Neuronal stem cell (in vitro differentiated cells): Measurements from ENCODE around the gene CIITA.

ENCODE experiments used
- DNase-seq: peaks from one replicate; pipeline ENCODE4 v3.0.0-alpha.2; 2013; ENCODE audit warnings: low spot score
- H2AFZ ChIP-seq: one replicate; pipeline ENCODE4 v1.6.1; 2013; ENCODE audit warnings: mild to moderate bottlenecking, low read length, inconsistent platforms
- H2AK5ac ChIP-seq: 2 replicates; pipeline ENCODE4 v1.6.1; 2013; ENCODE audit warnings: low read depth, mild to moderate bottlenecking, inconsistent platforms, low read length, moderate library complexity, mixed read lengths
- H2BK120ac ChIP-seq: 2 replicates; pipeline ENCODE4 v1.6.1; 2013; ENCODE audit warnings: low read depth, mild to moderate bottlenecking, inconsistent platforms, low read length, moderate library complexity, mixed read lengths
- H2BK12ac ChIP-seq: one replicate; pipeline ENCODE4 v1.6.1; 2013; ENCODE audit warnings: low read length, inconsistent platforms
- H2BK15ac ChIP-seq: 2 replicates; pipeline ENCODE4 v1.6.1; 2013; ENCODE audit warnings: mild to moderate bottlenecking, low read length, inconsistent platforms, mixed read lengths
- H2BK5ac ChIP-seq: one replicate; pipeline ENCODE4 v1.6.1; 2013; ENCODE audit warnings: inconsistent platforms, mild to moderate bottlenecking, low read length, moderate library complexity
- H3K14ac ChIP-seq: one replicate; pipeline ENCODE4 v1.6.1; 2013; ENCODE audit warnings: low read length, inconsistent platforms
- H3K18ac ChIP-seq: 2 replicates; pipeline ENCODE4 v1.6.1; 2013; ENCODE audit warnings: low read length, inconsistent platforms
- H3K23ac ChIP-seq: 2 replicates; pipeline ENCODE4 v1.6.1; 2013; ENCODE audit warnings: low read depth, mild to moderate bottlenecking, mixed read lengths, low read length, inconsistent platforms; ENCODE audit not compliant: poor library complexity
- H3K27ac ChIP-seq: replicated peaks from 3 replicates; pipeline ENCODE4 v1.5.1; 2013; ENCODE audit warnings: low read length, inconsistent platforms
- H3K27me3 ChIP-seq, 3 experiments: 2 replicates each; pipeline ENCODE4 v1.6.1; 2013; ENCODE audit warnings: low read length in 3 of 3, mild to moderate bottlenecking in 2 of 3, inconsistent platforms in 1 of 3, low read depth in 1 of 3, mixed read lengths in 1 of 3, moderate library complexity in 1 of 3; ENCODE audit not compliant: control insufficient read depth in 3 of 3, insufficient read depth in 3 of 3
- H3K36me3 ChIP-seq, 2 donors: replicated peaks in 1 of 2; 2 replicates each; pipeline ENCODE4 v1.6.1; 2013; ENCODE audit warnings: low read length in 2 of 2; ENCODE audit not compliant: control insufficient read depth in 2 of 2, insufficient read depth in 2 of 2
- H3K4ac ChIP-seq: 2 replicates; pipeline ENCODE4 v1.6.1; 2013; ENCODE audit warnings: inconsistent platforms, mild to moderate bottlenecking, low read length, moderate library complexity
- H3K4me1 ChIP-seq, 2 donors: 1 replicate in 1 of 2; 2 replicates in 1 of 2; pipeline ENCODE4 v1.6.1; 2013; ENCODE audit warnings: low read length in 2 of 2, low read depth in 1 of 2; ENCODE audit not compliant: control insufficient read depth in 2 of 2, insufficient read depth in 1 of 2
- H3K4me2 ChIP-seq: one replicate; pipeline ENCODE4 v1.6.1; 2013; ENCODE audit warnings: mild to moderate bottlenecking, low read length, inconsistent platforms; ENCODE audit not compliant: insufficient read depth, poor library complexity, severe bottlenecking
- H3K4me3 ChIP-seq, 2 donors: 2 replicates each; pipeline ENCODE4 v1.5.1; 2013; ENCODE audit warnings: low read length in 2 of 2, mild to moderate bottlenecking in 2 of 2, inconsistent platforms in 1 of 2, moderate library complexity in 1 of 2
- H3K79me1 ChIP-seq: one replicate; pipeline ENCODE4 v1.6.1; 2013; ENCODE audit warnings: low read depth, mild to moderate bottlenecking, inconsistent platforms, low read length, moderate library complexity
- H3K9ac ChIP-seq: one replicate; pipeline ENCODE4 v1.6.1; 2013; ENCODE audit warnings: mild to moderate bottlenecking, low read depth, low read length, inconsistent platforms; ENCODE audit not compliant: poor library complexity
- H3K9me3 ChIP-seq, 2 donors: replicated peaks in 1 of 2; 2 replicates each; pipeline versions ENCODE3 to v1.6.1; 2013; ENCODE audit warnings: low read length in 2 of 2, mild to moderate bottlenecking in 2 of 2, inconsistent platforms in 1 of 2, low read depth in 1 of 2, mixed read lengths in 1 of 2, moderate library complexity in 1 of 2; ENCODE audit not compliant: control insufficient read depth in 2 of 2, insufficient read depth in 1 of 2
- H4K8ac ChIP-seq: one replicate; pipeline ENCODE4 v1.6.1; 2013; ENCODE audit warnings: low read depth, mild to moderate bottlenecking, inconsistent platforms, low read length, moderate library complexity
- H4K91ac ChIP-seq: one replicate; pipeline ENCODE4 v1.6.1; 2013; ENCODE audit warnings: low read length, low read depth, mild to moderate bottlenecking, inconsistent platforms; ENCODE audit not compliant: poor library complexity
- WGBS, 2 donors: extraction: QIAGEN DNeasy Blood & Tissue Kit; methylation state at CpG; one replicate each; pipeline ENCODE4 v1.1.7; 2013; ENCODE audit warnings: missing lambda C conversion rate in 2 of 2, mixed read lengths in 1 of 2; ENCODE audit not compliant: insufficient read length in 2 of 2, insufficient replicate concordance in 1 of 2; ENCODE audit errors: extremely low coverage in 2 of 2; 5-methylcytosine and 5-hydroxymethylcytosine counted together

The CIITA gene

DNA sequence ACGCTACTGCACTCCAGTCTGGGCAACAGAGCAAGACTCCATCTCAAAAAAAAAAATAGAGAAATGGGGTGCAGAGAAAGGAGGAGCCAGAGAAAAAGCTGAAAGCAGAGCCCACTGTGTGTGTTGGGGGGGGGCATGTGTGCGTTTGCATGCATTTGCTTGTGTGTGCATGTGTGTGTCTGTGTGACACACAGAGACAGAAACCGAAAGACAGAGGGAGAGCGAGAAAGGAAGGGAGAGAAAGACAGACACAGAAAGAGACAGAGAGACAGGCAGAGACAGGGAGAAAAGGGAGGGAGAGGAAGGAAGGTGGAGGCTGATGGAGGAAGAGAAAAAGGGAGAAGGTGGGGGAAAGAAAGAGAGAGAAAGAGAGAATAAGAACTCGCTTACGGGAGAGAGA lies 9.8 kb upstream of the CIITA start:
- H2AK5ac ChIP-seq, result no peak overlapping the region
- no peaks in the 10 kb centered on the region for H3K36me3 ChIP-seq
- no peaks in the 10 kb centered on the region for H3K79me1 ChIP-seq
- no peaks in the 10 kb centered on the region for H3K9me3 ChIP-seq
- H3K14ac ChIP-seq, result no peak overlapping the region
- H2AFZ ChIP-seq, result no peak overlapping the region
- no peak overlapping the region for H2BK15ac ChIP-seq
- H3K27ac ChIP-seq, result no peak overlapping the region
- no peak overlapping the region for H3K18ac ChIP-seq
- DNase-seq, result no peak
- no peak overlapping the region for H2BK120ac ChIP-seq
- H2BK12ac ChIP-seq, result no peak overlapping the region
- no peaks in the 10 kb centered on the region for H3K4me1 ChIP-seq
- H3K4ac ChIP-seq, result no peak overlapping the region
- peaks cover 0 to 14% (median 0%) of the 10 kb centered on the region in 3 experiments for H3K27me3 ChIP-seq
- no peak overlapping the region for H4K91ac ChIP-seq
- H2BK5ac ChIP-seq, result no peak overlapping the region
- H3K23ac ChIP-seq, result no peak overlapping the region
- H3K4me3 ChIP-seq, result no peak overlapping the region
- WGBS, 2 donors, result no CpG with 5 or more reads among the region's 6 CpGs
- H4K8ac ChIP-seq, result no peak overlapping the region
- no peak overlapping the region for H3K9ac ChIP-seq
- H3K4me2 ChIP-seq, result no peak overlapping the region

DNA sequence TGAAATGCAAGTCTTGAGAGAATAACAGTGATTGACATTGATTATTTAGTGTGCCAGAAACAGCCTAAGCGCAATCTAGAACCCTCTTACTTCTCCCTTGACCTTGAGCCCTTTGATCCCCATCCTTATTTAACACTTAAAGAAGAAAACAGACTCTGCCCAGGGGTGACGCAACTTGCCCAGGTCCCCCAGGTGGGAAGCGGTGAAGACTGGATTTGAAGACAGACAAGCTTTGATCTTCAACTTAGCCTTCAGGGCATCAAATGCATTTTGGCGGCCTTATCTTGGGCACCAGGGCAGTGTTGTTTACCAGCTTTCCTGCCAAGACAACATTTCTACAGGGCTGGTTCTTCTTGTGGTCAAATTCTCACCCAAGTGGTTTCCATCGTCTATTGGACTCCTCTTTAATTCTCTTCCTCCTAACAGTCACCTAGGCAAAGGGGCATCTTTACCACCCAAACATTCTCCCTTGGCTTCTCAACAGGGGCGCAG lies 8.9 kb upstream of the CIITA start:
- Histone ChIP-seq H2BK15ac (no peak overlapping the region), H2AK5ac (no peak overlapping the region), H3K14ac (no peak overlapping the region), H3K4me3 (no peak overlapping the region), H4K8ac (no peak overlapping the region), H3K4me2 (no peak overlapping the region), H2BK12ac (no peak overlapping the region), H2BK120ac (no peak overlapping the region), H3K4me1 (no peaks in the 10 kb centered on the region), H3K27ac (no peak overlapping the region), H3K9me3 (no peaks in the 10 kb centered on the region), H3K18ac (peak overlapping the region; percentile 61), H3K23ac (no peak overlapping the region), H2BK5ac (no peak overlapping the region), H4K91ac (no peak overlapping the region), H3K4ac (no peak overlapping the region), H3K36me3 (no peaks in the 10 kb centered on the region), H3K9ac (no peak overlapping the region), H3K27me3 (peaks cover 0 to 9% (median 0%) of the 10 kb centered on the region in 3 experiments), H2AFZ (no peak overlapping the region), H3K79me1 (no peaks in the 10 kb centered on the region)
- no peak for DNase-seq
- no CpG with 5 or more reads among the region's 6 CpGs for WGBS, 2 donors

DNA sequence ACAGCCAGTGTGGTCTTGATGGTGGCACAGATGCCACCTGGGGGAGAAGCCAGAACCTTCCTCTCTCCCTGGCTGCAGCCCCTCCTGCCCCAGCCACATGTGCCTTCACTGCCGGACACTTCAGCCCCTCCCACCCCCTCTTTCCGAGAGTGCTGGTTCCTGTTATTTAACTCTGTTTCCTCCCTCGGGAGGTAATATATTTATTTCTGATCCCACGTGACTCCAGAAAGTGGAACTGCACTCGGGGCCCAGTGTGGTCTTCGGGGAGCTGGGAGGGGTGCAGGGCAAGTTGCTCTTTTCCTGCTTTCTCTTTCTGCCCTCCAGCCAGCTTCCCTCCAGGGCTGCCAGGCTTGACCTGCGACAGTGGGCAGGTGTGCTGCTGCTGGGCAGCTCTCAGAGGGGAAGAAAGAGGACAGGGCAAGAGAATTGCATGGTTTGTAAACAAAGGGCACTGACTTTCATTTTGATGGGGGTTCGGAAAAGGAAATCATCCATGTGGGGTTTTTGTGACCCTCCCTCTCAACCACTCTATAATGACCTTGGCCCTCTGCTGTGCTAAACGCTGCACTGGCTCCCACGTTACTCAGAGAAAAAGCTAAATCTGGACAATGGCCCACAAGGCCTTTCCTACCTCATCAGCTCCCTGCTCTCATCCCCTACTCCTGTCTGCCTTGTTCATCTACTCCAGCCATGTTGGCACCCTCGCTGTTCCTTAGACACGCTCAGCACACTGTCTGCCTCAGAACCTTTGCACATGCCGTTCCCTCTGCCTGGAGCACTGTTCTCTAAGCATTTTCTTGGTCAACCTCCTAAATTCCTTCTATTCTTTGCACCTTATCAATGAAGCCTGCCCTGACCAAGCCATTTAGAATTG lies 8.2 kb upstream of the CIITA start:
- Histone ChIP-seq H3K4ac (no peak overlapping the region), H2BK15ac (no peak overlapping the region), H2AK5ac (no peak overlapping the region), H4K8ac (no peak overlapping the region), H3K79me1 (no peaks in the 10 kb centered on the region), H3K36me3 (no peaks in the 10 kb centered on the region), H3K4me1 (no peaks in the 10 kb centered on the region), H3K23ac (no peak overlapping the region), H3K27me3 (peaks cover 0 to 9% (median 0%) of the 10 kb centered on the region in 3 experiments), H3K18ac (peak overlapping the region; percentile 61), H2BK120ac (no peak overlapping the region), H3K9me3 (no peaks in the 10 kb centered on the region), H3K4me2 (no peak overlapping the region), H2AFZ (no peak overlapping the region), H2BK12ac (no peak overlapping the region), H3K27ac (no peak overlapping the region), H3K9ac (no peak overlapping the region), H2BK5ac (no peak overlapping the region), H3K14ac (no peak overlapping the region), H4K91ac (no peak overlapping the region), H3K4me3 (no peak overlapping the region)
- DNase-seq, result no peak
- WGBS, 2 donors, result no CpG with 5 or more reads among the region's 13 CpGs

DNA sequence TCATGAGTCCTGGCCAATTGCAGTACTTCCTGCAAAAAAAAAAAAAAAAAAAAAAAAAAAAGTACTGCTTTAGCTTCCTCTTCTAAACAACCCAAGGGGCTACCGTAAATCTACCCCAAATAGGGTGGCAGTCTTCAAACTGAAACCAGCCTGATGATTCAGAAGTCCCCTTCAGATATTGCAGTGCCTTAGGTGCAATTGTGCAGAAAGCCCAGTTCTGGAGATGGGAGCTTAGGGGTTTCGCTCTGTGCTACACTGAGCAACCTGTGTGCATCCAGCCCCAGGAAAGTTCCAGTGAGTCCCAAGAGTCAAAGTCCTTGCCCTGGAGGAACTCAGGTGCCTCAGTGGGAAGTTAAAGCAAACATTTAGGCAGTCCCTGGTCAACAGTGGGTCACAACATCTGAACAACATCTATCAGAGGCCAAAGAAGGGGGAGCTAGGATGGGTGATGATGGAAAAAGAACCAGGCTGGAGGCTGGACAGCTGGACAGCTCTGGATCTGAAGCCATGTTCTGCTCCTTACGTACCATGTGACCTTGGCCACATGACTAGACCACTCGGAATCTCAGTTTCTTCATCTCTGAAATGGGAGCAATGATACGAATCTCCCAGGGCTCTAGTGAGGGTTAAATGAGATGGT lies 6.7 kb upstream of the CIITA start:
- Histone ChIP-seq H2BK5ac (no peak overlapping the region), H2BK15ac (no peak overlapping the region), H3K27me3 (peaks cover 0 to 9% (median 0%) of the 10 kb centered on the region in 3 experiments), H3K4me3 (no peak overlapping the region), H2AFZ (no peak overlapping the region), H2AK5ac (no peak overlapping the region), H3K23ac (no peak overlapping the region), H3K14ac (no peak overlapping the region), H3K4ac (no peak overlapping the region), H3K18ac (no peak overlapping the region), H3K36me3 (no peaks in the 10 kb centered on the region), H4K8ac (no peak overlapping the region), H3K27ac (no peak overlapping the region), H3K4me2 (no peak overlapping the region), H4K91ac (no peak overlapping the region), H2BK120ac (no peak overlapping the region), H3K4me1 (no peaks in the 10 kb centered on the region), H2BK12ac (no peak overlapping the region), H3K9me3 (no peaks in the 10 kb centered on the region), H3K9ac (no peak overlapping the region), H3K79me1 (no peaks in the 10 kb centered on the region)
- no peak for DNase-seq
- WGBS, 2 donors, result no CpG with 5 or more reads among the region's 5 CpGs
